SK-N-SH (cell line): ENCODE measurements around the gene NLGN1.

Source experiments
- CTCF ChIP-seq: fragments of 200-600 bp; sonication (generic); IDR thresholded peaks from 2 replicates; pipeline ENCODE4 v1.6.1; 2017; ENCODE audit warnings: antibody characterized with exemption, mild to moderate bottlenecking, moderate library complexity
- EP300 ChIP-seq, 2 experiments: IDR thresholded peaks; 2 replicates each; pipeline versions ENCODE4 v1.4.0 to v1.6.1; 2012; ENCODE audit warnings: borderline replicate concordance in 1 of 2, low read depth in 1 of 2, low read length in 1 of 2
- FOSL2 ChIP-seq: IDR thresholded peaks from 2 replicates; pipeline ENCODE4 v1.4.0; 2012; ENCODE audit warnings: low read depth, mild to moderate bottlenecking, moderate library complexity, borderline replicate concordance
- FOXM1 ChIP-seq: IDR thresholded peaks from 2 replicates; pipeline ENCODE4 v1.4.0; 2012; ENCODE audit warnings: low read depth, mild to moderate bottlenecking
- GABPA ChIP-seq: IDR thresholded peaks from 2 replicates; pipeline ENCODE4 v1.4.0; 2012; ENCODE audit warnings: low read depth, mild to moderate bottlenecking
- MAX ChIP-seq: IDR thresholded peaks from 2 replicates; pipeline ENCODE4 v1.4.0; 2012; ENCODE audit warnings: low read depth
- MEF2A ChIP-seq: IDR thresholded peaks from 2 replicates; pipeline ENCODE4 v1.4.0; 2012; ENCODE audit warnings: low read depth, borderline replicate concordance
- NRF1 ChIP-seq: IDR thresholded peaks from 2 replicates; pipeline ENCODE4 v1.6.1; 2012; ENCODE audit warnings: low read depth, mild to moderate bottlenecking, low read length
- POLR2AphosphoS5 ChIP-seq: IDR thresholded peaks from 2 replicates; pipeline ENCODE4 v1.6.1; 2012; ENCODE audit warnings: low read depth, low read length
- REST ChIP-seq: IDR thresholded peaks from 2 replicates; pipeline ENCODE4 v1.6.1; 2012; ENCODE audit warnings: mild to moderate bottlenecking, low read depth, low read length, moderate library complexity
- RXRA ChIP-seq: IDR thresholded peaks from 2 replicates; pipeline ENCODE4 v1.4.0; 2012; ENCODE audit warnings: low read depth, mild to moderate bottlenecking, borderline replicate concordance
- TAF1 ChIP-seq: IDR thresholded peaks from 2 replicates; pipeline ENCODE4 v1.6.1; 2012; ENCODE audit warnings: low read depth, mild to moderate bottlenecking, low read length, moderate library complexity, borderline replicate concordance
- YY1 ChIP-seq: IDR thresholded peaks from 2 replicates; pipeline ENCODE4 v1.4.0; 2012; ENCODE audit warnings: low read depth, mild to moderate bottlenecking

DNA sequence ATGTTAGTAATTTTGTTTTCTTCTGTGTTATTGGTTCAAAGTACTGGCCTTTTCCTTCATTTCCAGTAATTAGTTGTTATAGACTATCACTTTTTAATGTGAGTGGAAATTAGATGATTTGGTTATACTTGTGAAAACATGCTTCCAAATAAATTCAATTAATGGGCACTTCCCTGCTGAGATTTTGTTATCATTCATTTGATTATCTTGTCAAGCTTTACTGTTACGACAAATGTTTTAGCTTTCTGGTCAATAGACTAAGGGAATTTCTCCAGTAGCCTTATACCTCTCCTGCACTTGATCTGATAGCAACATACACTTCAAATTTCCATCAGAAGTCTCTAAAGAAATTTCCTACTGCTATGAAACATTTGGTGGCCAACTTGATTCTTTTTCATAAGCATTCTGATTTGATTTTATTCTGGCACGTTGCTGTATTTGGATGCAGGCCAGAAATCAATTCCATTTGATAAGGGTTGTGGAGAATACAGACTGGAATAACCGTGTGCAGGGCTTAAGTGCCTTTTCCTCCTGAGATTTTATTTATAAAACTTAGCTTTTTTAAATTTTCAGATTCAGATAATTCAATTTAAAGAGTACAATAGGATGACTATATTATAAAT lies 887.8 kb downstream of the NLGN1 start:
- no peak for TF ChIP-seq CTCF
- no peak for TF ChIP-seq MEF2A
- TF ChIP-seq POLR2AphosphoS5: no peak
- no peak for TF ChIP-seq RXRA
- no peak for TF ChIP-seq YY1
- TF ChIP-seq MAX: no peak
- TF ChIP-seq GABPA: no peak
- 0 out of 4 replicates have a peak, but pooled peaks of 1 of the 2 experiments have one; percentile 26 for TF ChIP-seq EP300 (IDR thresholded peaks at IDR 0.05; ENCODE audit: borderline replicate concordance in 1 of 2, low read depth in 1 of 2, low read length in 1 of 2)
- no peak for TF ChIP-seq TAF1
- TF ChIP-seq NRF1: no peak
- no peak for TF ChIP-seq REST
- no peak for TF ChIP-seq FOXM1
- TF ChIP-seq FOSL2: no peak
